GM18867 (cell line): ENCODE results near the gene PCSK9.
A peak's percentile ranks its signal among the peaks of the same experiment; 100 is the strongest.

Source experiments
- ATAC-seq: cut with Tn5 transposase; IDR thresholded peaks from one replicate; pipeline ENCODE4 v1.9.1; 2021; ENCODE audit warnings: mild to moderate bottlenecking, moderate library complexity; ENCODE audit not compliant: unreplicated experiment

The PCSK9 gene

GRCh38 chr1:55057270-55057955 lies 18.1 kb downstream of the PCSK9 start:
- no peak for ATAC-seq

GRCh38 chr1:55057956-55058298 lies 18.6 kb downstream of the PCSK9 start:
- no peak for ATAC-seq

GRCh38 chr1:55059302-55060132 lies 20.2 kb downstream of the PCSK9 start:
- ATAC-seq = no peak

- ATAC-seq = peak; percentile 57
Measured at GRCh38 chr1:55060133-55060999, 21.0 kb downstream of the PCSK9 start.

GRCh38 chr1:55061000-55061705 lies 21.8 kb downstream of the PCSK9 start:
- ATAC-seq = no peak

- ATAC-seq = no peak
Measured at GRCh38 chr1:55061706-55062321, 22.5 kb downstream of the PCSK9 start.

- no peak for ATAC-seq
Measured at GRCh38 chr1:55062801-55063576, 23.6 kb downstream of the PCSK9 start.

GRCh38 chr1:55063577-55063942 lies 24.2 kb downstream of the PCSK9 start:
- ATAC-seq = no peak

GRCh38 chr1:55064071-55064581 lies 24.8 kb downstream of the PCSK9 start:
- peak; percentile 61 for ATAC-seq

- no peak for ATAC-seq
Measured at GRCh38 chr1:55064861-55065263, 25.5 kb downstream of the PCSK9 start.

- no peak for ATAC-seq
Measured at GRCh38 chr1:55065648-55066047, 26.3 kb downstream of the PCSK9 start.

- no peak for ATAC-seq
Measured at GRCh38 chr1:55067022-55067778, 27.9 kb downstream of the PCSK9 start.

GRCh38 chr1:55067914-55068313 lies 28.6 kb downstream of the PCSK9 start:
- ATAC-seq = no peak

GRCh38 chr1:55068638-55069037 lies 29.3 kb downstream of the PCSK9 start:
- ATAC-seq = no peak

GRCh38 chr1:55069280-55069679 lies 29.9 kb downstream of the PCSK9 start:
- ATAC-seq = no peak

GRCh38 chr1:55070293-55071164 lies 31.2 kb downstream of the PCSK9 start:
- ATAC-seq = no peak

GRCh38 chr1:55071477-55071876 lies 32.1 kb downstream of the PCSK9 start:
- no peak for ATAC-seq
